Metanephros (tissue), 1 donor: ENCODE results near the gene ARL9. TPM values are rescaled to one million over a fixed set of nuclear protein-coding genes. Genes with fewer than 3 reads are reported as not detected.

Source experiments
- total RNA-seq: library from RNA; depleted of rRNA; stranded (reverse); fragments of >200 nt; gene quantifications from one replicate; pipeline ENCODE4 v1.2.3, GENCODE V29; 2014

Gene ARL9
- 0.41 TPM for total RNA-seq

GRCh38 chr4:56505269-56506130 is at the start of gene ARL9:
Gene ARL9 (plus strand): TSS chr4:56505791. CDS start chr4:56505863, 72 bp downstream.

GRCh38 chr4:56467284-56468096 is 38.1 kb upstream of the ARL9 start, which contains the start of gene SRP72:
Gene SRP72 (plus strand): TSS chr4:56467617. CDS start chr4:56467636, 19 bp downstream.

Other genes starting within 250 kb of the ARL9 start
- 18.9 TPM for gene AASDH, start 118.3 kb upstream of the ARL9 start, total RNA-seq
- gene PPAT, start 70.2 kb upstream of the ARL9 start, total RNA-seq = 13.3 TPM
- gene PAICS, start 69.5 kb upstream of the ARL9 start, total RNA-seq = 31.8 TPM
- 48.6 TPM for gene SRP72, start 38.2 kb upstream of the ARL9 start, total RNA-seq
- 25.7 TPM for gene HOPX, start 175.5 kb downstream of the ARL9 start, total RNA-seq